Ramos (cell line): ENCODE data around the gene ERC2.

Experiments used
- in situ Hi-C: fragments of 300-500 bp; cut with MboI; formaldehyde crosslinking; loops from one replicate; pipeline ENCODE4 v1.14.3; 2022; ENCODE audit warnings: low sequenced_read_pairs; ENCODE audit not compliant: unreplicated experiment

ERC2 gene

DNA sequence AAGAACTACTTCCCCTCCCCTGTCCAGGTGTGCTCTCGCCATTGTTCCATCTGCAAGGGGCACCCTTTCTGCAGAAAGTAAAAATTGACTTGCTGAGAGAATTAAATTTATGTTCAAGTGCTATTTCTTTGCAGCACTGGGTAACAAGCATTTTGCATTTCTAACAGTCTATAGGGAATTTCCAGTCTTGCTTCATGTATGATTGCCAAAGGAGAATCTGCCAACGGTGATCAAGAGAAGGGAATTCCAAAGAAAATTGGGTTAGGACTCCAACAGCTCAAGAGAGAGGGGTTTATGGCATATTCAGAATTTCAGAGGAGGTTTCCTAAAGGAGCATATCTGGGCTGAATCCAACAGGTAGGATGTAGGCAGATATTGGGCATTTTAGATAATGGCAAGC is 844.5 kb downstream of the ERC2 start:
- in situ Hi-C loops, result no loop called here

DNA sequence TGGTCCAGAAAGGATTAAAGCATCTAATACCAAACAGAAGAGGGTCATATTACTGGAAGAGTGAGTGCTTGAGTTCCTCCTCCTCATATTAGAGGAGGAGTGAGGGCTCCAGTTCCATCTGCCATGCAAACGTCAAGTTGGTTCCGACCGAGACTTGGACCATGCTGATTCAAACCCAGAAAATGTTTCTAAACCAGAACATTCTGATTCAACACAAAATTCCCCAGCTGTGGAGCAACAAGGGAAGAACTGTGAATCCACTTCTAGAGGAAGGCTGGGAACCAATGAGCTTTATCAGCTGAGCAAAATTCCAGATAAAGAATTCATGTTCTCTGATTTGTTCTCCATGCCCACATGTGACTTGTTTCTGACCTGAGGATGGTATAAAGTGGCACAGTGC is 845.5 kb downstream of the ERC2 start:
- in situ Hi-C loops, result no loop called here

DNA sequence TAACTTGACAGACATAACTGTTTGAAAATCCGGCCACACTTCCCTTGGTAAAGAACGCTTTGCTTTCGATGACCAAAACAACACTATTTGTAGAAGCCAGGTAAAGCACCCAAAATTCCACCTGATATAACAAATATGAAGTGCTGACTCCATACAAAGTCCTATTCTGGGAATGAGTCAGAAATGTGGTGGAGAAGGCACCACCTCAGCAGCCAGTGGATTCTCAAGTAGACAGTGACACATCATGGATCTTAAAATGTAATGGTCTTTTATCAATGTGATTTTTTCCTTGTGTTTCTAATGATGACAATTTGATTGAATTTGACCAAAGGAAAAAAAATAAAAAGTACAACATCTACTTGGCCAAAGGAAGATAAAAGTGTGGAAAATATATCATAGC is 846.2 kb downstream of the ERC2 start:
- in situ Hi-C loops, result no loop called here

DNA sequence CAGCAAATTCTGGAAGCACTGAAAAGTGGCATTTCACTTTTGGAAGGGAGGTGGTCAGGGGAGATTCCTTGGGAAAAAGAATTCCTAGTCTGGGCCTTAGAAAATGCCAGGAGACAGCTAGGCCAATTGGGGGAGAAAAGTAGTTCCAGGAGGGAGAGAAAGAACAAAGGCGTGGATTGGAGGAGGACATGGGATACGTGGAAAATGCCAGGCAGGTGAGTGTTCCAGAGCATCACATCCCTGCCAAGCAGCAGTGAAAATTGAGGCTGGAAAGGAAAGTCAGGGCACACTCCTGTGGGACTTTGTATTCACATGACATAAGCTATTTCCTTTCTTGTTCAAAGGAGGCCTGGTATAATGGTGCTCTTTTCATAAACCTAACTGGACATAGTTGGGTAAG is 846.6 kb downstream of the ERC2 start:
- in situ Hi-C loops, result no loop called here

DNA sequence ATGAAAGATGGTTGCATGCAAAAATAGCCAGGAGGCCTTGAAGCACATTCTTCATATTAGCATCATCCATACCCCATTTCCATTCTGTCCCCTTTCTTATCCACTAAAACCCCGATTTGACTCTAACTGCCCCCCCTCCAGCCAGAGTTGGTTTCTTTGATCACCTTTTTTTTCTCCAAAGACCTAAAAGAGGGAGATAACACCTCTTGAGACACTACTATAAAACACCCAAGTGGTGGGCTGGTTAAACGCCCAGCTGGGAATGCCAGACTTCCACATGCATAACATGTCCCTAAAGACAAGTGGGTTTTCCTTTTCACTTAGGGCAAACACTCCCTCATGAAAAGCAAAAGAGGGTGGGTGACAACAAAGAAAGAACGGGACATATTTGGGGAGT is 847.2 kb downstream of the ERC2 start:
- in situ Hi-C loops, result no loop called here

DNA sequence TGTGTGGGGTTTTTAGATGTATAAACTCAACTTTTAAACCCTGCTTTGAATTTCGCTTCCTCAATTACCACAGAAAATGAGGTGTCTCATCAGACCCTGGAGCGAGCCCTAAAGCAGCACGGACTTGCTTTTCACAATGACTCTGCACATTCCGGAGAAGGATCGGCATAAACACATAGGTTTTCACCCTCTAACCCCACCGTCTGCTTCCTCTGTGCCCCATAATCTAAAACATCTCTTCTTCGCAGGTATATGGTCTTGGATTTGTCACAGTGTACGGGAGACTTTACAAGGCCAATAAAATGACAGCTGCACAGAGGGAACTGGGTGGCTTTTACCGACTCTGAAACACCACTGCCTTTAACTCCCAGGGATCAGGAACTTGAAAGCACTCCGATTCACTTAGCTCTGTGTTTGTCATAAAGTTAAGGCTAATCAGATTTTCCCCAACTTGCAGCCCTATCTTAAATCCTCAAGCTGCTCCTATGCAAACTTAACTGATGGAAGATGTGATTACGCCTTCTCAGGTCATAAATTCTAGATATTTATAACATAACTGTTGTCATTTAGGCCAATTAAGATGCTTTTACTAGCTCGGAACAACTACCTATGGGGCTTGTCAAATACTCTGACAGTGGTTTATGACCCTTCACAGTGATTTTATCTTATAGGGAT is 847.8 kb downstream of the ERC2 start:
- in situ Hi-C loops, result no loop called here

DNA sequence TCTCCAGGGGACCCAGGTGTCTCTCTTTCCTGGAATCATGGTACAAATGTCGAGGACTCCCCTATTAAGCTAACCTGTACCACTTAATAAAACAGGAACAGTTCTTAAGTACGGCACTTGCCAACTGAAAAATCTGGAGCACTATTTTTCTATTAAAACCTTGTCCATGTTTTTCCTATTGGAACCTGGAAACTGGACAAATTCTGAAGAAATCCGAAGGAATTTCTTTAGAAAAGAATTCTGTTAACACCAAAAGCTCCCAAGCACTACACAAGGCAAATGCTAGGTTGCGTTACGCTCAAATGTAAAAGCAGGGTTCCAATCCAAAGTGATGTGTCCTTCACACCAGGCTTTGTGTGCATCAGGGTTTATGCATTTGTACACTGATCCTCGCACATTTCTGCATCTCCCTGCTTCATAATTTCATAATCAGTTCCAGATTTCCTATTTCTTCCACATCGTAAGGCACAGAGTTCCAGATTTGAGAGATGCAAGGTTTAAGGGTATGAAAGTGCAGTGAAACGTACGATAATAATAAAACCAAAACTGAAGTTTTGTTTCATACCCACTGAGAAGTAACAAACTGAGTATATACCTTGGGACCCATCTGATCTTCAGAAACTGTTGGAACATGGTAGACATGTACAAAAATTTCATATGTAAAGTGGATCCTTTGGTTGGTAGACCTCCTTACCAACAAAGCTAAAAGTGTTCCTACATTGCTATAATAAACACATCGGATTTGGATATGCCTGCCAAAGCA is 849.0 kb downstream of the ERC2 start:
- in situ Hi-C loops, result no loop called here

DNA sequence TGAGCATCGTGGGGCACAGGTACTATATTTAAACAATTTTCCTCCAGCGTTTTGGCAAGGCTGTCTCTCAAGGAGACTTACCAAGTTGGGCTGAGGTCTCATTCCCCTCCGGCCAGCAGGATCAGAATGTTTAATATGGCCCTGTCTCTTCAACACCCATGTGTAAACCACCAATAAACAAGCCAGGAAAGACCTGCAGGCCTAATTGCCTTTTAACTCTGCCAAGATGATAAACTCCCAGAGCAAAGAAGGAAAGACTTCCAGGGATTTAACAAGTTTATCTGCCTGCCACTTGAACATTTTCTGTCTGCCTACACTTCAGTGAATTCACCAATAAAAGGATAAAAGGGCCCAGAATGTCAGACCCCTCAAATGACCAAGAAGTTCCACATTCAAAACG is 850.9 kb downstream of the ERC2 start:
- in situ Hi-C loops, result no loop called here

DNA sequence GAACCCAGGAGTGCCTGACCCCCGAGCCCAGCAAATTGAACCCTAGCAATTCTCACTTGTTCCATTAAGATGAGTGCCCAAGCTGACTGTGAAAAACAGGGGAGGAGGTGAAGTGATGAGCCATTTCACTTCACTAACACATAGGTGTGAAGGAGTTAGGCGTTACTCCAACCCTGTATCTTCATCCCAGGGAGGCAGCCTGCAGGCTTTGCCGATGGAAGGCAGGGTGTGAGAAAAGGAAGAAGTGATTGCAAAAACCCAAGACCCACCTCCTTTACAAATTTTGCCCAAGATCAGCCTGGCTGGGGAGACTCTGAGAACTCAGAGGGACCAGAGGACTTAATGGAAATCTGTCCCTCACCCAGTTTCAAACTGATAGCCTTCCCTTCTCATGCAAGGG is 851.5 kb downstream of the ERC2 start:
- in situ Hi-C loops, result no loop called here

DNA sequence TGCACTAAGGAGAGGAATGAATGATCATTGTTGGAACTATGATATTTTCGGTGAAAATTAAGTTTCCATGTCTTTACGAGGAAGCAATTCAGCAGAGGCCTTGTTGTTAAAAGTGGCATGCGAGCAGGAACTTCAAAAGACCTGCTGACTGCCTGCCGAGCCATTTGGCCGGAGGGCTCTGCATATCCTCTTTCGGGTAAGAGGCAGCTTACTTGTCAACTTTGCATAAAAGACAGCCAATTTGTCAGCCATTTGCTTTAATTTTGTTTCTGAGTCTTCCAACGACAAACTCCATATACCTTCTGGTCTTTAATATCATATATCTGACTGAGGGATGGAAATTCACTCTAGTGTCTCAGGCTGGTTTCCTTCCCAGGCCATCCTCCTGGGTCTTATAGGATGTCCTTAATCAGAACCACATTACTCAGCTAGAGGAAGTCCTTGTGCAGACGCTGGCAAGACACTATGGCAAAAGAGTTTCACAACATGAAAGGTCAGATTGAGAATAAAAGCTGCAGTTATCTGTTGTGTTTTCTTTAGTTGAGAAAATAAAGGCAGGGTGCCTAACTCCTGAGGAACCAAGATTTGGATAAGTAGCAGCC is 852.5 kb downstream of the ERC2 start:
- in situ Hi-C loops, result no loop called here

DNA sequence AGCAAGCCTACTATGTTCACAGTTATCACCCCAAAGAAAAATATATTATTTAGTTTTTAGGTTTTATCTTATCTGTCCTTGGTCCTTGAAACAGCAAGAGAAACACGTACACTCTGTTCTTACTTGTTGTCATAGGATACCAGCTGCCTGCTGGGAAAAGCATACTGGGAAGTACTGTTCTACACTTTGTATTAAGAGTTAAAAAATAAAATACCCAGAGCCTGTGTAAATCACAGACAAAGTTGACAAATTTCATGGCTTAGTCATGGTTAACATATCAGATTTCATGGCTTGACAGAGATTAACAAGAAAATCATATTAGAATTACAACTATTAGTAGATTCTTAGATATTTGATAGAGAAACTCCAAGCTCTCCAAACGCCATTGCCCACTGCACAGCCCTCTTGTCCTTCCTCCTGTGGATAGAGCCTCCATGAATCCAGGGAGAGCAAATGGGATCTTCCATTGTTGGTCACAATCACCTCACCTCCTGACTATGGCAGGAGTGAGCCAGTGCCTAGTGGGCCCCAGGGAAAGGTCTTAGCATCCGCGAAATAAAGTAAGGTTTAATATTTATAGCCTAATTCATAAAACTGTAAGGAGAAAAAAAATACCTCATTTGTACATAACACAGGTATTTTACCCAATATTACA is 853.1 kb downstream of the ERC2 start:
- in situ Hi-C loops, result no loop called here

DNA sequence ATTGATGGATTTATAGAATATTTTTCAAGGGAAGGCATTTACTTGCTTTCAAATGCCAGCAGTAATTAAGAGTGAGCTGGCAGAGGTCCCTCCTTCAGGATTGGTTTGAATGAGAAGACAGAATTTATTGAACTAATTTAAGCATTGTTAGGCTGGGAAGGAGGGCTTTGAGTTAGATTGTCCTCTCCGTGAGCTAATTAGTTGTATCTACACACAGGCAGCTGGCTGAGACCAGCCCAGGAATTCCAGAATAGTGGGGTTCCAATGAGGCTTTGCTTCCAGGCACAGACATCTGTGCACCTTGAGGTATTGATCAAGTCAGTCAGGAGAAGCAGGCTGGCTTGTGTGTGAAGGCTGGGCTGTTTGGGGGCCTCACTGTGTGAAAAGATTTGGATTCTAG is 857.1 kb downstream of the ERC2 start:
- in situ Hi-C loops, result no loop called here

DNA sequence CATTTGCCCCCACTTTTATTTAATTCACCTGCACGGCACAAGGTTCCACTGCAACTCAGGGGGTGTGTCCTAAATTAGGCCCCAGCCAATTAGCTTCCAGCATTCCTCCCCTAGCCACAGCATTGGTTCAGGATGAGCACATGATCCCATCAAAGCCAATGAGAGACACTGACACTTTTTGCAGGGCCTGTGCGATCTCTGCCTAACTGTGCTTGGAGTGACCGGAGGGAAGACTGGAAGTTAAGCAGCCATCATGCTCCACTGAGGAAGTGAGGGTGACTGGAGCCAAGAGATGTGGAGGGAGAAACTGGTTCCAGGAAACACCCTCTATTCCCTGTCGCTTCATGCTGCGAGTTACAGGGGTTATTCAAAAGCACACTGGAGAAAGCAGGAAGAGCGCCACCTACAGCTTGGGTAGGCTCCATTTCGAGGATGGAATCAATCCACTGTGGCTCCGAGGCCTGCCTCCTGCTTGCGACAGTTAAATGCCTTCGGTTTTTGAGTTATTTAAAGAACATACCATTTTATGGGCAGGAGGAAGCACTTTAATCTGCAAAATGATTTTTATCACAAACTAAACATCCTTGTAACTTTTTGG is 858.9 kb downstream of the ERC2 start:
- in situ Hi-C loops, result no loop called here

DNA sequence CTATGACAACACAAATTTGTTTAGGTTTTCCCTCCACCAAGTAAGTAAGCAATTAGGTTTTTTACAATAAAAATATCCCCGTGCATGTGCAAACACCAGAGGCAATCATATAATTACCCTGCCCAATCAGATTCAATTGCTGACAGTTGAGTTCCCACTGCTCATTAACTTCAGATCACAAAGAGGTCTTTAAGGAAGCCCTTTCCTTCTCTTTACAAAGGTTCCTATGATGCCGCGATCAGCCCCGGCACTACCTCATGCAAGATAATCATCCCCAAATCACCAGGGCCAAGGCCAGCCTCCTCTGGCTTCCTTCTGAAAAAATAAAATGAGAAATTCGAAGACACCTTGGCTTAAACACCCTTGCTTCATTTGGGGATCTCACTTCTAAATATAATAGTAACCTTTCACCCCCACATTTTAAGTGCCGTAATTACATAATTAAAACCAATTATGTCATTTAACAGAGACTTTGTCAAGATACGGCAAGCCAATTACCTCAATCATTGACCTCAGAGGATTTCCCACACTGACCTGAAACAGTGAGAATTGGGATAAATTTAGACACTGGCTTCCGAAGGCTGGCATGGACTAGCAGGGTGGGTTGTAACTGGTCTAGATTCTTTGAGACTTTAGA is 859.8 kb downstream of the ERC2 start:
- in situ Hi-C loops, result no loop called here

DNA sequence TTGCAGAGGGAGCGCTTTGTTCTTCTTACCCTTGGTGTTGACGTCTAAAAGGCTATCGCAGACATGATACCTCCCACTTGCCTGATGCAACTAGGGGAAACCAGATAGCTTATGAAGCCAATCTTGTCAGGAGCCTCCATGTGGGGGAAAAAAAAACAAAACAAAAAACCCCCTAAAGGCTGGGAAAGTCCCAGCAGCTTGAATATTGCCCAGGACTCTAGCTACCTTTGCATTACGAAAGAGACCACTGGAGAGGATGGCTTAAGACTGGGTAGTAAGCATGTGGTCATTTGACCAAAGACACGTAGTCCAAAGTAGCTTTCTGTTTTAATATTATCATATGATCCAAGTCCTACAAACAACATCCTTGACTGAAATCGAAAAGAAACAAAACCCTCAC is 860.4 kb downstream of the ERC2 start:
- in situ Hi-C loops, result no loop called here

DNA sequence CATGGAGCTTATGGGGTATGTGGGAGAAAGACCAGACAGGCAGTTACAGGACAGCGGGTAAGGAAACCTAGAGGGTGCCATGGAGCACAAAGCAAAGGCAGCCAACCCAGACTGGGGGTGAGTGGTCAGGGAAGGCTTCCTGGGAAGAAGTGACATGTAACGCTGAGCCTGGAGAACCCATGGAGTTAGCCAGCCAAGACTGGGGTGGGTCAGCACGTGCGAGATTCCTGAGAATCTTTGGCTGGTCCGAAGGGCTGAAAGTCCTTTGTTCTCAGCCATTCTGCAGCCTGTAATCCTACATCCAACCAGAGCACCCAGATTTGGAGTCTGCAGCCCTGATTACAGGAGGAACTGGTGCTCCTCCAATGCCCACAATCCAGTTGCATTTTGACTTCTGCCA is 861.1 kb downstream of the ERC2 start:
- in situ Hi-C loops, result no loop called here

DNA sequence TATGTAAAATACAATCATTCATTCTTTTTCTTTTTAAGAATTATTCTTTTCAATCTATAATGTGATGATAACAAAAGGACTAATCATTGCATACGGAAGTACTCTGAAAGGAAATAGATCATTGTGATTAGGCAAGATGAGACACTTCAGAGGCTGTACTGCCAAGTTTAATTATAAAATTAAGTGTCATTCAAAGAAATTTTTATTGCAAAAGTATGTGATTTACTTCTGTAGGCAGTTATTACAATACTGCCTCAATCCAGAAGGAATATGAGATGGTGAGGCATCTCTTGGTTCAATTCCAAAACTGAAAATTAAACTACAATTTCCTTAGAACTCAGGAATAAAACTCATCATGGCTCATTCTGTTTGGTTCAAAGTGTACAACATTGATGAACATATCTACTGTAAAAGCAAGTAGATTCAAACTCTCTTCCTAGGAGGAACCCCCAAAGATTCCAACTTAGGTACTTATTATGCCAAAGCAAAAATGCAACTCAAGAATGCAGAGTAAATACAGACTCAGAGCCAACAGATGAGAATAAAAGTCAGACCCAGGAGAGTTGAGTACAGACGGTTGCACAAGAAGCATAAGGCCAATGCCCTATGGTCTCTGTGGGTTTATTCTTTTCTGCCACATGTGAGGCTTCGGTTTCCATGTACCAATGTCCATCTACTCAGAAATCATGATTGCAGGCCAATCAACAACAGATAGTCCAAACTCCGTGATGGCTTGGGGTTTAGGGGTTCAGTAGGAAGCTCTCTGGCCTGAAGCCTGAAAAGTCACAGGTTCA is 862.6 kb downstream of the ERC2 start:
- in situ Hi-C loops, result no loop called here

DNA sequence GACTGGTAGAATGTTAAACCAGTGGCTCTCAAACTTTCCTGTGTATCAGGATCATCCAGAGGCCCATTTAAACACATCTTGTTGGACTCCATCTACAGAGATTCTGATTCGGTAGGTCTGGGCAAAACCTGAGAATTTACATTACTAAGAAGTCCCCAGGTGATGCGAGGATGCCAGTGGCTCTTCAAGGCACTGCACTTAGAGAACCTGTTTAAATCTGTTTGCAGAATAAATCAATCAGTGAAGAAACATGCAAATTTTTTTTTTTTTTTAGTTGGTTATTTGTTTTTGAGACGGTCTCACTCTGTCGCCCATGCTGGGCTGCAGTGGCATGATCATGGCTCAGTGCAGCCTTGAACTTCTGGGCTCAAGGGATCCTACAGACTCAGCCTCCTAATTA is 863.4 kb downstream of the ERC2 start:
- in situ Hi-C loops, result no loop called here

DNA sequence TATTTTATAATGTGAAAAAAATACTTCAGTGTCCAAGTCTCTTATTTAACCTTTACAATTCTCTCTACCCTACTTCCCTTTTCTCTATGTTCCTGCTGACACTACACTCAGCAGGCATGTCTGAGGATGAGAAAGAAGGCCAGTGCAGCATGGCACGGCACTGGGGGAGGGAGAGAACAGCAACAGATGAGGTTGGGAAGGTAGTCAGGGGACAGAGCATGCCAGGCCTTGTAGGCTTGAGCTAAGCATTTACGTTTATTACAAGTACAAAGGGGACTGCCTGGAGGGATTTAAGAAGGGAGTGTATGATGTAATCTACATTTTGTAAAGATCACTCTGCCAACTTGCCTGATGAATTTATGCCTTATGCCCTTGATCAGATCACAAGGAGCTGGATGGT is 863.9 kb downstream of the ERC2 start:
- in situ Hi-C loops, result no loop called here
